HEK293T (cell line): ENCODE data around the gene FBXO10.

Source experiments
- ARNT ChIP-seq: fragments of 450-650 bp; IDR thresholded peaks from 2 replicates; pipeline ENCODE4 v1.6.1; 2017; ENCODE audit warnings: mild to moderate bottlenecking
- BHLHE40 ChIP-seq: fragments of 450-650 bp; IDR thresholded peaks from 2 replicates; pipeline ENCODE4 v1.6.1; 2016; ENCODE audit warnings: mild to moderate bottlenecking, moderate library complexity, borderline replicate concordance
- ELF4 ChIP-seq: fragments of 450-650 bp; IDR thresholded peaks from 2 replicates; pipeline ENCODE4 v1.6.1; 2017; ENCODE audit warnings: antibody characterized with exemption
- FOXA1 ChIP-seq: fragments of 450-650 bp; IDR thresholded peaks from 2 replicates; pipeline ENCODE4 v1.6.1; 2016; ENCODE audit warnings: mild to moderate bottlenecking
- FOXK2 ChIP-seq: fragments of 450-650 bp; IDR thresholded peaks from 2 replicates; pipeline ENCODE4 v1.6.1; 2016; ENCODE audit warnings: mild to moderate bottlenecking
- FOXM1 ChIP-seq: fragments of 450-650 bp; IDR thresholded peaks from 2 replicates; pipeline ENCODE4 v1.6.1; 2017; ENCODE audit warnings: mild to moderate bottlenecking, borderline replicate concordance
- HDGF ChIP-seq: fragments of 450-650 bp; IDR thresholded peaks from 2 replicates; pipeline ENCODE4 v1.6.1; 2017; ENCODE audit warnings: antibody characterized with exemption, borderline replicate concordance
- SP1 ChIP-seq: fragments of 450-650 bp; IDR thresholded peaks from 2 replicates; pipeline ENCODE4 v1.6.1; 2017
- SUZ12 ChIP-seq: fragments of 450-650 bp; IDR thresholded peaks from 2 replicates; pipeline ENCODE4 v1.6.1; 2016; ENCODE audit warnings: mild to moderate bottlenecking
- TARDBP ChIP-seq: fragments of 450-650 bp; IDR thresholded peaks from 2 replicates; pipeline ENCODE4 v1.6.1; 2016
- TF ChIP-seq, protein P1 (sequence below): fragments of 450-650 bp; IDR thresholded peaks from 2 replicates; pipeline ENCODE4 v1.6.1; 2016

DNA sequence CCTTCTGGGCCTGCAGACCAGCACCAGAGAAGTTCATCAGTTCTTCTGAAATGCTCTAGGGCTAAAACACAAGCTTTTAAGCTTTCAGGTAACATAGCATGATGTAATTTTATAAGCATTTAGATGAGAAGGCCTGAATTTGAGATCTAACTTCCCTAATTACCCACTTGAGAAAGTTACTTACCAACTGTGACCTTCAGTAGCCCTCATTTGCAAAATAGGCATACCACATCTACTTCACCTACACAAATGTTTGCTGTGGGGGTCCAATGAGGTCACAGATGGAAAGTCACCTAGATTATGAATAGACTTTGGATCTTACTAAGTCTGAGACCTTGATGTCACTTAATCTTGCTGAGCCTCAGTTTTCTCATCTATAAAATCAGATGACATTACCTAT is 36.5 kb downstream of the FBXO10 start:
- TF ChIP-seq ELF4: no peak
- no peak for TF ChIP-seq SP1
- no peak for TF ChIP-seq FOXK2
- TF ChIP-seq BHLHE40: no peak
- no peak for TF ChIP-seq FOXM1
- no peak for TF ChIP-seq SUZ12
- no peak for TF ChIP-seq TARDBP
- no peak for TF ChIP-seq FOXA1
- no peak for TF ChIP-seq HDGF
- TF ChIP-seq ARNT: no peak
- TF ChIP-seq, protein P1, sequence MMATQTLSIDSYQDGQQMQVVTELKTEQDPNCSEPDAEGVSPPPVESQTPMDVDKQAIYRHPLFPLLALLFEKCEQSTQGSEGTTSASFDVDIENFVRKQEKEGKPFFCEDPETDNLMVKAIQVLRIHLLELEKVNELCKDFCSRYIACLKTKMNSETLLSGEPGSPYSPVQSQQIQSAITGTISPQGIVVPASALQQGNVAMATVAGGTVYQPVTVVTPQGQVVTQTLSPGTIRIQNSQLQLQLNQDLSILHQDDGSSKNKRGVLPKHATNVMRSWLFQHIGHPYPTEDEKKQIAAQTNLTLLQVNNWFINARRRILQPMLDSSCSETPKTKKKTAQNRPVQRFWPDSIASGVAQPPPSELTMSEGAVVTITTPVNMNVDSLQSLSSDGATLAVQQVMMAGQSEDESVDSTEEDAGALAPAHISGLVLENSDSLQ: no peak
